ENCODE results near the gene MPZL3. TPM values are rescaled to one million over a fixed set of nuclear protein-coding genes. Genes with fewer than 3 reads are reported as not detected.
A peak's percentile ranks its signal among the peaks of the same experiment; 100 is the strongest.

Gene MPZL3
- total and polyA plus RNA-seq, 5 experiments from 2014 or later: 1.9 to 12.6 (median 3.4) TPM

- ATAC-seq (no peak), DNase-seq (no peak)
- H3K9me3 Mint-ChIP-seq: peaks cover 0 to 1% (median 0%) of the 10 kb centered on the region in 9 donors
- POLR2A ChIA-PET: interaction anchor here (1.0 to 1.9 kb wide), 4 partner anchors 8 to 116 kb away, joined by 3 to 7 read pairs (median 4); no protein-coding TSS in a partner anchor
- H3K27me3 Mint-ChIP-seq: no peaks in the 10 kb centered on the region
- H3K27ac Mint-ChIP-seq: peak overlapping the region in 2 of 10 donors; percentile 93 to 96
- peaks cover 4 to 23% (median 17%) of the 10 kb centered on the region in 4 donors for H3K4me1 Mint-ChIP-seq
- peaks cover 0 to 15% (median 0%) of the 10 kb centered on the region in 3 donors for H3K36me3 Mint-ChIP-seq
- H3K4me3 Mint-ChIP-seq: peak overlapping the region in 6 of 10 donors; percentile 38 to 72 (median 64)
These were observed 22.8 kb downstream of the MPZL3 start for GRCh38 chr11:118229274-118229847.

GRCh38 chr11:118227865-118228785 is 24.0 kb downstream of the MPZL3 start:
- peak overlapping the region in 9 of 10 donors; percentile 34 to 78 (median 65) for H3K4me3 Mint-ChIP-seq
- H3K27me3 Mint-ChIP-seq: no peaks in the 10 kb centered on the region
- H3K4me1 Mint-ChIP-seq: peaks cover 10 to 27% (median 15%) of the 10 kb centered on the region in 4 donors
- H3K36me3 Mint-ChIP-seq: peaks cover 0 to 4% (median 0%) of the 10 kb centered on the region in 3 donors
- H3K9me3 Mint-ChIP-seq: peaks cover 0 to 1% (median 0%) of the 10 kb centered on the region in 9 donors
- POLR2A ChIA-PET: interaction anchor here (0.7 to 4.6 kb wide), 8 partner anchors 12 to 117 kb away, joined by 3 to 60 read pairs (median 6); partner anchors contain the start of gene MPZL3
- peak in 3 of 10 donors; percentile 38 to 40 (median 38) for DNase-seq
- ATAC-seq: no peak
- peak overlapping the region in 3 of 10 donors; percentile 92 to 96 (median 93) for H3K27ac Mint-ChIP-seq

GRCh38 chr11:118226781-118227180 is 25.4 kb downstream of the MPZL3 start:
- POLR2A ChIA-PET: interaction anchor here (0.6 to 4.6 kb wide), 16 partner anchors 13 to 352 kb away, joined by 3 to 60 read pairs (median 4); partner anchors contain the start of genes CD3D, CD3E, MPZL2 and MPZL3
- peak overlapping the region in 3 of 10 donors; percentile 92 to 96 (median 93) for H3K27ac Mint-ChIP-seq
- H3K36me3 Mint-ChIP-seq: no peaks in the 10 kb centered on the region
- no peaks in the 10 kb centered on the region for H3K27me3 Mint-ChIP-seq
- H3K9me3 Mint-ChIP-seq: peaks cover 0 to 1% (median 0%) of the 10 kb centered on the region in 9 donors
- peaks cover 16 to 33% (median 24%) of the 10 kb centered on the region in 4 donors for H3K4me1 Mint-ChIP-seq
- DNase-seq (peak in 1 of 10 donors; percentile 29), ATAC-seq (no peak)
- H3K4me3 Mint-ChIP-seq: peak overlapping the region in 9 of 10 donors; percentile 43 to 79 (median 73)

- DNase-seq (no peak), ATAC-seq (no peak)
- H3K9me3 Mint-ChIP-seq: peaks cover 0 to 1% (median 0%) of the 10 kb centered on the region in 9 donors
- POLR2A ChIA-PET: interaction anchor here (0.9 to 4.6 kb wide), 17 partner anchors 13 to 209 kb away, joined by 3 to 60 read pairs (median 4); partner anchors contain the start of genes CD3D, CD3E and MPZL3
- H3K4me1 Mint-ChIP-seq: peaks cover 21 to 36% (median 29%) of the 10 kb centered on the region in 4 donors
- H3K36me3 Mint-ChIP-seq: no peaks in the 10 kb centered on the region
- H3K4me3 Mint-ChIP-seq: peak overlapping the region in 9 of 10 donors; percentile 43 to 79 (median 73)
- H3K27ac Mint-ChIP-seq: peak overlapping the region in 3 of 10 donors; percentile 92 to 96 (median 93)
- no peaks in the 10 kb centered on the region for H3K27me3 Mint-ChIP-seq
These were observed 25.9 kb downstream of the MPZL3 start for GRCh38 chr11:118226296-118226695.

- Mint-ChIP-seq H3K4me1 (peaks cover 37 to 47% (median 45%) of the 10 kb centered on the region in 4 donors), H3K27ac (peak within 1 kb of the TSS in 8 of 10 donors; percentile 87 to 95 (median 93)), H3K27me3 (no peaks in the 10 kb centered on the region), H3K4me3 (peak within 1 kb of the TSS in 9 of 10 donors; percentile 83 to 98 (median 93)), H3K36me3 (peaks cover 0 to 7% (median 1%) of the 10 kb centered on the region in 3 donors), H3K9me3 (peaks cover 0 to 1% (median 0%) of the 10 kb centered on the region in 9 donors)
- POLR2A ChIA-PET: interaction anchor here (1.0 to 4.6 kb wide), 26 partner anchors 11 to 689 kb away, joined by 3 to 60 read pairs (median 6); partner anchors contain the start of genes CD3D, CD3E, CD3G and MPZL2
- peak; percentile 42 to 89 (median 74) for DNase-seq
- peak; percentile 83 to 84 for ATAC-seq
These were observed 27.5 kb downstream of the MPZL3 start, which contains the start of gene JAML for GRCh38 chr11:118224511-118225188. Gene JAML (minus strand): TSS chr11:118225011. CDS start chr11:118214866, 10,145 bp downstream.

GRCh38 chr11:118223992-118224391 is 28.2 kb downstream of the MPZL3 start:
- Mint-ChIP-seq H3K36me3 (peaks cover 0 to 9% (median 1%) of the 10 kb centered on the region in 3 donors), H3K27ac (peak overlapping the region in 8 of 10 donors; percentile 87 to 95 (median 93)), H3K9me3 (no peaks in the 10 kb centered on the region), H3K4me3 (peak overlapping the region in 9 of 10 donors; percentile 83 to 98 (median 93)), H3K27me3 (no peaks in the 10 kb centered on the region), H3K4me1 (peaks cover 44 to 52% (median 50%) of the 10 kb centered on the region in 4 donors)
- ATAC-seq (peak; percentile 27 to 34), DNase-seq (peak in 3 of 10 donors; percentile 25 to 42 (median 40))
- POLR2A ChIA-PET: interaction anchor here (0.6 to 4.6 kb wide), 26 partner anchors 10 to 689 kb away, joined by 3 to 60 read pairs (median 6); partner anchors contain the start of genes CD3D, CD3E, CD3G and MPZL3

GRCh38 chr11:118223570-118223969 is 28.6 kb downstream of the MPZL3 start:
- peaks cover 0 to 12% (median 1%) of the 10 kb centered on the region in 3 donors for H3K36me3 Mint-ChIP-seq
- POLR2A ChIA-PET: interaction anchor here (0.6 to 4.6 kb wide), 14 partner anchors 10 to 176 kb away, joined by 3 to 60 read pairs (median 10); partner anchors contain the start of genes CD3D, CD3E, CD3G and MPZL3
- H3K27me3 Mint-ChIP-seq: no peaks in the 10 kb centered on the region
- peak overlapping the region in 9 of 10 donors; percentile 83 to 98 (median 93) for H3K4me3 Mint-ChIP-seq
- H3K9me3 Mint-ChIP-seq: no peaks in the 10 kb centered on the region
- DNase-seq (peak in 1 of 10 donors; percentile 36), ATAC-seq (no peak)
- H3K4me1 Mint-ChIP-seq: peaks cover 48 to 56% (median 53%) of the 10 kb centered on the region in 4 donors
- peak overlapping the region in 8 of 10 donors; percentile 87 to 95 (median 93) for H3K27ac Mint-ChIP-seq

- POLR2A ChIA-PET: interaction anchor here (1.5 to 4.6 kb wide), 5 partner anchors 13 to 29 kb away, joined by 4 to 34 read pairs (median 10); partner anchors contain the start of gene MPZL3
- Mint-ChIP-seq H3K4me3 (peak overlapping the region in 9 of 10 donors; percentile 83 to 95 (median 87)), H3K27me3 (no peaks in the 10 kb centered on the region), H3K4me1 (peaks cover 54 to 67% (median 63%) of the 10 kb centered on the region in 4 donors), H3K9me3 (no peaks in the 10 kb centered on the region), H3K27ac (peak overlapping the region in 8 of 10 donors; percentile 87 to 96 (median 94)), H3K36me3 (peaks cover 0 to 12% (median 1%) of the 10 kb centered on the region in 3 donors)
- DNase-seq (no peak), ATAC-seq (no peak)
These were observed 29.7 kb downstream of the MPZL3 start for GRCh38 chr11:118222437-118222836.

- Mint-ChIP-seq H3K4me3 (peak overlapping the region in 9 of 10 donors; percentile 61 to 95 (median 84)), H3K9me3 (no peaks in the 10 kb centered on the region), H3K4me1 (peaks cover 58 to 77% (median 73%) of the 10 kb centered on the region in 4 donors), H3K27ac (peak overlapping the region in 8 of 10 donors; percentile 87 to 96 (median 94)), H3K36me3 (peaks cover 0 to 12% (median 1%) of the 10 kb centered on the region in 3 donors), H3K27me3 (no peaks in the 10 kb centered on the region)
- ATAC-seq (no peak), DNase-seq (no peak)
- POLR2A ChIA-PET: interaction anchor here (0.6 to 3.0 kb wide), 13 partner anchors 8 to 215 kb away, joined by 3 to 17 read pairs (median 4); partner anchors contain the start of genes KMT2A and UBE4A
These were observed 30.7 kb downstream of the MPZL3 start for GRCh38 chr11:118221419-118221818.

GRCh38 chr11:118219732-118220131 is 32.4 kb downstream of the MPZL3 start:
- peaks cover 0 to 12% (median 1%) of the 10 kb centered on the region in 3 donors for H3K36me3 Mint-ChIP-seq
- no peaks in the 10 kb centered on the region for H3K27me3 Mint-ChIP-seq
- peak overlapping the region in 8 of 10 donors; percentile 87 to 96 (median 94) for H3K27ac Mint-ChIP-seq
- DNase-seq (no peak), ATAC-seq (no peak)
- no peaks in the 10 kb centered on the region for H3K9me3 Mint-ChIP-seq
- peak overlapping the region in 9 of 10 donors; percentile 61 to 95 (median 84) for H3K4me3 Mint-ChIP-seq
- POLR2A ChIA-PET: interaction anchor here (0.6 to 2.6 kb wide), 6 partner anchors 8 to 526 kb away, joined by 3 to 9 read pairs (median 4); no protein-coding TSS in a partner anchor
- H3K4me1 Mint-ChIP-seq: peaks cover 60 to 94% (median 84%) of the 10 kb centered on the region in 4 donors

Data from naive thymus-derived CD8-positive, alpha-beta T cell (primary cell).